HCT116 (cell line): ENCODE measurements around the gene GNG7. TPM values are rescaled to one million over a fixed set of nuclear protein-coding genes. Genes with fewer than 3 reads are reported as not detected.
"Not testable (repeated sequence)": the region's sequence is repeated elsewhere in the genome, so short reads cannot be mapped to it uniquely, and the experiment has no call there.

ENCODE experiments used
- ATAC-seq: fragments of 200-7000 bp; cut with Tn5 transposase; 2 replicates; pipeline ENCODE4 v1.9.1; 2020; ENCODE audit warnings: mild to moderate bottlenecking, moderate library complexity
- BruUV-seq: library from RNA; stranded (reverse); fragments of 400-500 nt; replicated peaks from 2 replicates; lab custom pipeline; 2021; lab: Mats Ljungman, UMichigan
- CTCF ChIA-PET: fragments of 300-600 bp; sonication (Branson Sonifier 250); formaldehyde crosslinking; loops from one replicate; lab custom pipeline; 2021; ENCODE audit warnings: antibody characterized with exemption; lab: Charles Lee
- POLR2A ChIA-PET: fragments of 300-600, 350-600 bp; sonication (Branson Sonifier 250); formaldehyde crosslinking; loops from one replicate; lab custom pipeline; 2021; ENCODE audit warnings: antibody characterized with exemption; lab: Charles Lee
- RAD21 ChIA-PET, 2 experiments: fragments of 300-600 bp; sonication (Branson Sonifier 250); formaldehyde crosslinking; loops; one replicate each; lab custom pipeline; 2023; ENCODE audit warnings: low total read pairs in 2 of 2; ENCODE audit not compliant: uncharacterized antibody in 2 of 2, unreplicated experiment in 2 of 2, low non-redundant PET in 1 of 2; lab: Charles Lee
- DNase-seq: peaks from one replicate; pipeline ENCODE4 v3.0.0-alpha.2; 2010; ENCODE audit warnings: low read depth, low spot score
- H2AFZ ChIP-seq: fragments of 200-600 bp; shearing (Covaris generic), sonication (generic); 2 replicates; pipeline ENCODE4 v1.6.1; 2017; ENCODE audit warnings: low read depth, mixed run types, mixed read lengths, antibody characterized with exemption, low read length; ENCODE audit not compliant: poor library complexity, severe bottlenecking
- H3K27ac ChIP-seq: 2 replicates; pipeline ENCODE4 v1.5.1; 2012; ENCODE audit warnings: low read depth, low read length
- H3K27me3 ChIP-seq: fragments of 200-600 bp; sonication (generic); 2 replicates; pipeline ENCODE4 v1.6.1; 2016; ENCODE audit warnings: mixed run types, low read length, mixed read lengths; ENCODE audit not compliant: insufficient read depth
- H3K36me3 ChIP-seq, 2 experiments: fragments of 200-500 bp in 1 of 2; fragments of 200-600 bp in 1 of 2; sonication (Bioruptor generic) in 1 of 2; sonication (generic) in 1 of 2; 2 replicates each; pipeline versions ENCODE4 v1.5.1 to v1.6.1; 2014 to 2016; ENCODE audit warnings: low read length in 2 of 2, inconsistent platforms in 1 of 2, mixed read lengths in 1 of 2, mixed run types in 1 of 2; ENCODE audit not compliant: insufficient read depth in 2 of 2, control insufficient read depth in 1 of 2
- H3K4me1 ChIP-seq, 2 experiments: fragments of 200-600 bp in 1 of 2; sonication (generic) in 1 of 2; 2 replicates each; pipeline versions ENCODE4 v1.5.1 to v1.6.1; 2012 to 2017; ENCODE audit warnings: low read length in 2 of 2, inconsistent platforms in 1 of 2, mild to moderate bottlenecking in 1 of 2, mixed read lengths in 1 of 2, mixed run types in 1 of 2, moderate library complexity in 1 of 2; ENCODE audit not compliant: insufficient read depth in 2 of 2, control insufficient read depth in 1 of 2
- H3K4me2 ChIP-seq: fragments of 200-600 bp; sonication (generic); 2 replicates; pipeline ENCODE4 v1.6.1; 2017; ENCODE audit warnings: mixed run types, low read length, mixed read lengths
- H3K4me3 ChIP-seq, 2 experiments: fragments of 200-600 bp in 1 of 2; sonication (generic) in 1 of 2; replicated peaks in 1 of 2; 2 replicates each; pipeline ENCODE4 v1.5.1; 2011 to 2016; ENCODE audit warnings: low read length in 2 of 2, control low read depth in 1 of 2, low read depth in 1 of 2, mild to moderate bottlenecking in 1 of 2, mixed read lengths in 1 of 2, mixed run types in 1 of 2
- H3K79me2 ChIP-seq: fragments of 200-600 bp; sonication (generic); 2 replicates; pipeline ENCODE4 v1.6.1; 2017; ENCODE audit warnings: mild to moderate bottlenecking, mixed run types, low read length, moderate library complexity, mixed read lengths; ENCODE audit not compliant: insufficient read depth
- H3K9ac ChIP-seq: fragments of 200-600 bp; sonication (generic); 2 replicates; pipeline ENCODE4 v1.6.1; 2016; ENCODE audit warnings: low read length, mixed read lengths
- H3K9me2 ChIP-seq: fragments of 200-600 bp; sonication (generic), shearing (Covaris generic); 2 replicates; pipeline ENCODE4 v1.6.1; 2017; ENCODE audit warnings: mixed run types, mild to moderate bottlenecking, moderate library complexity; ENCODE audit not compliant: insufficient read depth
- H3K9me3 ChIP-seq, 2 experiments: fragments of 200-500 bp in 1 of 2; fragments of 200-600 bp in 1 of 2; sonication (Bioruptor generic) in 1 of 2; sonication (generic) in 1 of 2; 2 replicates each; pipeline ENCODE4 v1.6.1; 2014 to 2017; ENCODE audit warnings: low read length in 2 of 2, mixed read lengths in 2 of 2, inconsistent platforms in 1 of 2, low read depth in 1 of 2, mild to moderate bottlenecking in 1 of 2, mixed run types in 1 of 2, moderate library complexity in 1 of 2; ENCODE audit not compliant: control insufficient read depth in 1 of 2, insufficient read depth in 1 of 2
- H4K20me1 ChIP-seq: fragments of 200-600 bp; sonication (generic), shearing (Covaris generic); 2 replicates; pipeline ENCODE4 v1.6.1; 2017; ENCODE audit warnings: mixed run types, mild to moderate bottlenecking, moderate library complexity; ENCODE audit not compliant: insufficient read depth
- CBX3 ChIP-seq: IDR thresholded peaks from 2 replicates; pipeline ENCODE4 v1.6.1; 2012; ENCODE audit warnings: low read depth
- CEBPB ChIP-seq: IDR thresholded peaks from 2 replicates; pipeline ENCODE4 v1.6.1; 2012; ENCODE audit warnings: low read depth
- JUND ChIP-seq: IDR thresholded peaks from 2 replicates; pipeline ENCODE4 v1.6.1; 2012
- SP1 ChIP-seq: IDR thresholded peaks from 2 replicates; pipeline ENCODE4 v1.6.1; 2012; ENCODE audit warnings: low read depth
- TCF7L2 ChIP-seq: IDR thresholded peaks from 2 replicates; pipeline ENCODE4 v1.7.0; 2011; ENCODE audit warnings: borderline replicate concordance, inconsistent platforms; ENCODE audit not compliant: insufficient read depth, insufficient read length; ENCODE audit errors: extremely low read depth
- YY1 ChIP-seq: IDR thresholded peaks from 2 replicates; pipeline ENCODE4 v1.6.1; 2011; ENCODE audit warnings: low read length, low read depth, moderate library complexity, mild to moderate bottlenecking; ENCODE audit not compliant: insufficient replicate concordance; ENCODE audit errors: extremely low read depth
- intact Hi-C: fragments of 100-400 bp; cut with micrococcal nuclease; formaldehyde crosslinking; loops from 2 replicates; pipeline ENCODE4 v1.10.0; 2022
- total RNA-seq: library from RNA; stranded (reverse); gene quantifications from one replicate; pipeline ENCODE4 v1.2.1, GENCODE V29; 2021; ENCODE audit not compliant: unreplicated experiment
- TF ChIP-seq, protein P1 (sequence below): IDR thresholded peaks from 2 replicates; pipeline ENCODE4 v1.6.1; 2012; ENCODE audit warnings: low read depth

GNG7 gene
- total RNA-seq, 1 experiment from 2014 or later = 11.3 TPM

DNA sequence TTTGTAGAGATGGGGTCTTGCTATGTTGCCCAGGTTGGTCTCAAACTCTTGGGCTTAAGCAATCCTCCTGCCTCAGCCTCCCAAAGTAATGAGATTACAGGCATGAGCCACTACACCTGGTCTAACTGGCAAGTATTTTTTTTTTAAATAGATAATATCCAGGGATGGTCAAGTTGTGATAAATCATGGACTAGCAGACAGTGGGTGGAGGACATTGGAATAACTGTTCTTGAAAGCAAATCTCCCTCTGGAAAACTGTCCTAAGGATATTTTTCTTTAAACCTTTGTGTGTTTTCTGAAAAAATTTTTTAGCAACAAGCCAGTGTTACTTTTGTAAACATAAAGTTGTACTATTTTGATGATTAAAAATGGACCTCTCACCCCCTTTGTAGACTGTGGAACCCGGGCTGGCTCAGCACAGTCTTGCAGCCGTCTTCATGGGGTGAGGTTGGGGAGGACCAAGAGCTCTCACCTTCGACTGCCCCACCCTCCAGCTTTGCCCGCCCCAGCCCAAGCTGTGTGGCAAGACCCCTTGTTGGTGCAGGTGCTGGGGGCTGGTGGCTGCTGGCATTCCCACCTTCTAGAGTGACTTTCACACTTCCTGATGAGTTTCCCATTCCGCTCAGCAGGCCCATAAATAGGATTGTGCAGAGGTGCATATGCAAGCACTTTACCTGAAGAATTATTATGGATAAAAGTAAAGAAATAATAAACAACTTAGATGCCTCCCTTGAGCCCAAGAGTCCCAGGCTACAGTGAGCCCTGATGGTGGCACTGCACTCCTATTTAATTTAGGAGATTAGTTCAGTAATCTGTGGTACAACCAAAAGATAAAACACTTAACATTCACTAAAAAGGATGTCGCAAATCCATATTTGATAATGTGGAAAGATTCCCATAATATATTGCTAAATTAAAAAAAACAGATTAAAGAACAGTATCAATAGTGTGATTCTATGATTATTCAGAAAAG, 119.2 kb downstream of the GNG7 start:
- DNase-seq (no peak), ATAC-seq (no peak)
- ChIA-PET CTCF (interaction anchor here (0.8 kb wide), 1 partner anchor 109 kb away, joined by 3 read pairs; no protein-coding TSS in a partner anchor), POLR2A (interaction anchor here (6.7 kb wide), 1 partner anchor 106 kb away, joined by 91 read pairs; the partner anchor contains the start of gene GADD45B), RAD21 (no interaction called here)
- Histone ChIP-seq H3K9ac (no peak overlapping the region), H3K4me2 (no peak overlapping the region), H4K20me1 (no peaks in the 10 kb centered on the region), H3K27ac (no peak overlapping the region), H3K9me2 (no peaks in the 10 kb centered on the region), H3K27me3 (no peaks in the 10 kb centered on the region), H3K36me3 (no peaks in the 10 kb centered on the region), H3K4me3 (no peak overlapping the region), H3K79me2 (no peaks in the 10 kb centered on the region), H3K9me3 (0 out of 4 replicates have a peak, but pooled peaks cover 0 to 7% of the 10 kb centered on the region in 2 experiments), H2AFZ (no peak overlapping the region), H3K4me1 (peaks cover 16 to 31% of the 10 kb centered on the region in 2 experiments)
- no TSS peak for BruUV-seq
- intact Hi-C loops = no loop called here
- TF ChIP-seq CEBPB (no peak), JUND (no peak), SP1 (no peak), CBX3 (peak; percentile 96), YY1 (no peak), TCF7L2 (no peak)
- TF ChIP-seq, protein P1, sequence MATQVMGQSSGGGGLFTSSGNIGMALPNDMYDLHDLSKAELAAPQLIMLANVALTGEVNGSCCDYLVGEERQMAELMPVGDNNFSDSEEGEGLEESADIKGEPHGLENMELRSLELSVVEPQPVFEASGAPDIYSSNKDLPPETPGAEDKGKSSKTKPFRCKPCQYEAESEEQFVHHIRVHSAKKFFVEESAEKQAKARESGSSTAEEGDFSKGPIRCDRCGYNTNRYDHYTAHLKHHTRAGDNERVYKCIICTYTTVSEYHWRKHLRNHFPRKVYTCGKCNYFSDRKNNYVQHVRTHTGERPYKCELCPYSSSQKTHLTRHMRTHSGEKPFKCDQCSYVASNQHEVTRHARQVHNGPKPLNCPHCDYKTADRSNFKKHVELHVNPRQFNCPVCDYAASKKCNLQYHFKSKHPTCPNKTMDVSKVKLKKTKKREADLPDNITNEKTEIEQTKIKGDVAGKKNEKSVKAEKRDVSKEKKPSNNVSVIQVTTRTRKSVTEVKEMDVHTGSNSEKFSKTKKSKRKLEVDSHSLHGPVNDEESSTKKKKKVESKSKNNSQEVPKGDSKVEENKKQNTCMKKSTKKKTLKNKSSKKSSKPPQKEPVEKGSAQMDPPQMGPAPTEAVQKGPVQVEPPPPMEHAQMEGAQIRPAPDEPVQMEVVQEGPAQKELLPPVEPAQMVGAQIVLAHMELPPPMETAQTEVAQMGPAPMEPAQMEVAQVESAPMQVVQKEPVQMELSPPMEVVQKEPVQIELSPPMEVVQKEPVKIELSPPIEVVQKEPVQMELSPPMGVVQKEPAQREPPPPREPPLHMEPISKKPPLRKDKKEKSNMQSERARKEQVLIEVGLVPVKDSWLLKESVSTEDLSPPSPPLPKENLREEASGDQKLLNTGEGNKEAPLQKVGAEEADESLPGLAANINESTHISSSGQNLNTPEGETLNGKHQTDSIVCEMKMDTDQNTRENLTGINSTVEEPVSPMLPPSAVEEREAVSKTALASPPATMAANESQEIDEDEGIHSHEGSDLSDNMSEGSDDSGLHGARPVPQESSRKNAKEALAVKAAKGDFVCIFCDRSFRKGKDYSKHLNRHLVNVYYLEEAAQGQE = no peak

- ChIA-PET CTCF (interaction anchor here (0.7 to 3.7 kb wide), 9 partner anchors 31 to 212 kb away, joined by 3 to 24 read pairs (median 5); partner anchors contain the start of genes GADD45B and TIMM13), POLR2A (interaction anchor here (0.7 to 6.7 kb wide), 2 partner anchors 96 to 103 kb away, joined by 5 to 91 read pairs; partner anchors contain the start of gene GADD45B)
- H3K36me3 ChIP-seq, H3K4me3 ChIP-seq, BruUV-seq, H3K9me3 ChIP-seq, H4K20me1 ChIP-seq, ATAC-seq, H3K9ac ChIP-seq, H3K79me2 ChIP-seq, H3K9me2 ChIP-seq, H3K4me2 ChIP-seq, H3K27ac ChIP-seq, H2AFZ ChIP-seq, RAD21 ChIA-PET, DNase-seq, H3K27me3 ChIP-seq: not testable (repeated sequence)
- intact Hi-C loops = loop anchor here (2.0 kb wide), 1 partner anchor 40 kb away; no protein-coding TSS in a partner anchor
- peaks cover 27 to 39% of the 10 kb centered on the region in 2 experiments for H3K4me1 ChIP-seq
Measured at GRCh38 chr19:2580396-2580795, 122.1 kb downstream of the GNG7 start.
